ENCODE data around the gene GPR137.

GPR137 gene

GRCh38 chr11:64276653-64277431 lies 8.8 kb upstream of the GPR137 start:
- Histone ChIP-seq H3K4me1 (ENCODE audit: control insufficient read depth, insufficient read depth, low read length) (peaks cover 5% of the 10 kb centered on the region), H3K27me3 (ENCODE audit: control insufficient read depth in 1 of 2, insufficient read depth in 2 of 2, low read length in 2 of 2) (no peaks in the 10 kb centered on the region), H3K4me3 (ENCODE audit: low read length in 2 of 2) (no peak overlapping the region), H3K27ac (ENCODE audit: low read length) (no peak overlapping the region), H3K9me3 (ENCODE audit: control insufficient read depth in 2 of 2, low read length in 2 of 2) (no peaks in the 10 kb centered on the region), H3K9ac (ENCODE audit: low read length in 2 of 2) (no peak overlapping the region), H3K36me3 (ENCODE audit: control insufficient read depth in 2 of 2, insufficient read depth in 2 of 2, low read length in 2 of 2) (peaks cover 14 to 17% of the 10 kb centered on the region in 2 donors)

GRCh38 chr11:64278576-64279190 lies 7.0 kb upstream of the GPR137 start:
- Histone ChIP-seq H3K36me3 (ENCODE audit: control insufficient read depth in 2 of 2, insufficient read depth in 2 of 2, low read length in 2 of 2) (peaks cover 20 to 21% of the 10 kb centered on the region in 2 donors), H3K9me3 (ENCODE audit: control insufficient read depth in 2 of 2, low read length in 2 of 2) (no peaks in the 10 kb centered on the region), H3K4me3 (ENCODE audit: low read length in 2 of 2) (no peak overlapping the region), H3K9ac (ENCODE audit: low read length in 2 of 2) (no peak overlapping the region), H3K27ac (ENCODE audit: low read length) (no peak overlapping the region), H3K27me3 (ENCODE audit: control insufficient read depth in 1 of 2, insufficient read depth in 2 of 2, low read length in 2 of 2) (no peaks in the 10 kb centered on the region), H3K4me1 (ENCODE audit: control insufficient read depth, insufficient read depth, low read length) (peaks cover 14% of the 10 kb centered on the region)

GRCh38 chr11:64281957-64282770 lies 3.5 kb upstream of the GPR137 start:
- peak overlapping the region in 1 of 2 donors; percentile 29 for H3K9ac ChIP-seq (ENCODE audit: low read length in 2 of 2)
- peaks cover 9 to 15% of the 10 kb centered on the region in 2 donors for H3K36me3 ChIP-seq (ENCODE audit: control insufficient read depth in 2 of 2, insufficient read depth in 2 of 2, low read length in 2 of 2)
- no peak overlapping the region for H3K4me3 ChIP-seq (ENCODE audit: low read length in 2 of 2)
- H3K27me3 ChIP-seq (ENCODE audit: control insufficient read depth in 1 of 2, insufficient read depth in 2 of 2, low read length in 2 of 2): no peaks in the 10 kb centered on the region
- H3K4me1 ChIP-seq (ENCODE audit: control insufficient read depth, insufficient read depth, low read length): peaks cover 28% of the 10 kb centered on the region
- no peak overlapping the region for H3K27ac ChIP-seq (ENCODE audit: low read length)
- no peaks in the 10 kb centered on the region for H3K9me3 ChIP-seq (ENCODE audit: control insufficient read depth in 2 of 2, low read length in 2 of 2)

GRCh38 chr11:64283092-64283491 lies 2.6 kb upstream of the GPR137 start:
- Histone ChIP-seq H3K36me3 (ENCODE audit: control insufficient read depth in 2 of 2, insufficient read depth in 2 of 2, low read length in 2 of 2) (peaks cover 7 to 15% of the 10 kb centered on the region in 2 donors), H3K4me1 (ENCODE audit: control insufficient read depth, insufficient read depth, low read length) (peaks cover 28% of the 10 kb centered on the region), H3K9ac (ENCODE audit: low read length in 2 of 2) (peak overlapping the region; percentile 23 to 95)

GRCh38 chr11:64284048-64284961 lies 1.3 kb upstream of the GPR137 start, which contains the start of gene BAD:
Gene BAD, minus strand, starts transcription at chr11:64284665. Its CDS starts 297 bp downstream, at chr11:64284368.
- Histone ChIP-seq H3K9ac (ENCODE audit: low read length in 2 of 2) (peak within 1 kb of the TSS; percentile 95 to 98), H3K36me3 (ENCODE audit: control insufficient read depth in 2 of 2, insufficient read depth in 2 of 2, low read length in 2 of 2) (peaks cover 4 to 10% of the 10 kb centered on the region in 2 donors), H3K4me1 (ENCODE audit: control insufficient read depth, insufficient read depth, low read length) (peaks cover 28% of the 10 kb centered on the region), H3K9me3 (ENCODE audit: control insufficient read depth in 2 of 2, low read length in 2 of 2) (no peaks in the 10 kb centered on the region), H3K27ac (ENCODE audit: low read length) (peak within 1 kb of the TSS; percentile 96), H3K27me3 (ENCODE audit: control insufficient read depth in 1 of 2, insufficient read depth in 2 of 2, low read length in 2 of 2) (no peaks in the 10 kb centered on the region), H3K4me3 (ENCODE audit: low read length in 2 of 2) (peak within 1 kb of the TSS; percentile 93 to 96)

More at GRCh38 chr11:64283092-64283491, 2.6 kb upstream of the GPR137 start:
- Histone ChIP-seq H3K27me3 (ENCODE audit: control insufficient read depth in 1 of 2, insufficient read depth in 2 of 2, low read length in 2 of 2) (no peaks in the 10 kb centered on the region), H3K4me3 (ENCODE audit: low read length in 2 of 2) (peak overlapping the region in 1 of 2 donors; percentile 93), H3K9me3 (ENCODE audit: control insufficient read depth in 2 of 2, low read length in 2 of 2) (no peaks in the 10 kb centered on the region), H3K27ac (ENCODE audit: low read length) (peak overlapping the region; percentile 18)

- Histone ChIP-seq H3K27ac (ENCODE audit: low read length) (peak overlapping the region; percentile 31), H3K9ac (ENCODE audit: low read length in 2 of 2) (peak overlapping the region; percentile 72 to 77)
Measured at GRCh38 chr11:64285885-64286800, 495 bp downstream of the GPR137 start.

GRCh38 chr11:64286801-64287159 lies 1.1 kb downstream of the GPR137 start:
- Histone ChIP-seq H3K36me3 (ENCODE audit: control insufficient read depth in 2 of 2, insufficient read depth in 2 of 2, low read length in 2 of 2) (peaks cover 4 to 7% of the 10 kb centered on the region in 2 donors), H3K27me3 (ENCODE audit: control insufficient read depth in 1 of 2, insufficient read depth in 2 of 2, low read length in 2 of 2) (peaks cover 13 to 16% of the 10 kb centered on the region in 2 donors), H3K4me1 (ENCODE audit: control insufficient read depth, insufficient read depth, low read length) (peaks cover 35% of the 10 kb centered on the region), H3K4me3 (ENCODE audit: low read length in 2 of 2) (no peak overlapping the region), H3K9ac (ENCODE audit: low read length in 2 of 2) (no peak overlapping the region), H3K27ac (ENCODE audit: low read length) (no peak overlapping the region), H3K9me3 (ENCODE audit: control insufficient read depth in 2 of 2, low read length in 2 of 2) (no peaks in the 10 kb centered on the region)

More at GRCh38 chr11:64285885-64286800, 495 bp downstream of the GPR137 start:
- H3K36me3 ChIP-seq (ENCODE audit: control insufficient read depth in 2 of 2, insufficient read depth in 2 of 2, low read length in 2 of 2): peaks cover 4 to 10% of the 10 kb centered on the region in 2 donors
- H3K4me3 ChIP-seq (ENCODE audit: low read length in 2 of 2): peak overlapping the region; percentile 93 to 96
- H3K4me1 ChIP-seq (ENCODE audit: control insufficient read depth, insufficient read depth, low read length): peaks cover 29% of the 10 kb centered on the region
- H3K9me3 ChIP-seq (ENCODE audit: control insufficient read depth in 2 of 2, low read length in 2 of 2): no peaks in the 10 kb centered on the region
- peaks cover 10 to 12% of the 10 kb centered on the region in 2 donors for H3K27me3 ChIP-seq (ENCODE audit: control insufficient read depth in 1 of 2, insufficient read depth in 2 of 2, low read length in 2 of 2)

GRCh38 chr11:64287676-64288352 lies 2.2 kb downstream of the GPR137 start:
- H3K9me3 ChIP-seq (ENCODE audit: control insufficient read depth in 2 of 2, low read length in 2 of 2): no peaks in the 10 kb centered on the region
- H3K27me3 ChIP-seq (ENCODE audit: control insufficient read depth in 1 of 2, insufficient read depth in 2 of 2, low read length in 2 of 2): peaks cover 17 to 27% of the 10 kb centered on the region in 2 donors
- no peak overlapping the region for H3K9ac ChIP-seq (ENCODE audit: low read length in 2 of 2)
- H3K4me1 ChIP-seq (ENCODE audit: control insufficient read depth, insufficient read depth, low read length): peaks cover 37% of the 10 kb centered on the region
- H3K36me3 ChIP-seq (ENCODE audit: control insufficient read depth in 2 of 2, insufficient read depth in 2 of 2, low read length in 2 of 2): peaks cover 2 to 4% of the 10 kb centered on the region in 2 donors
- no peak overlapping the region for H3K27ac ChIP-seq (ENCODE audit: low read length)
- no peak overlapping the region for H3K4me3 ChIP-seq (ENCODE audit: low read length in 2 of 2)

GRCh38 chr11:64288353-64288750 lies 2.7 kb downstream of the GPR137 start:
- Histone ChIP-seq H3K9me3 (ENCODE audit: control insufficient read depth in 2 of 2, low read length in 2 of 2) (no peaks in the 10 kb centered on the region), H3K4me1 (ENCODE audit: control insufficient read depth, insufficient read depth, low read length) (peaks cover 32% of the 10 kb centered on the region), H3K27me3 (ENCODE audit: control insufficient read depth in 1 of 2, insufficient read depth in 2 of 2, low read length in 2 of 2) (peaks cover 21 to 32% of the 10 kb centered on the region in 2 donors), H3K4me3 (ENCODE audit: low read length in 2 of 2) (no peak overlapping the region), H3K36me3 (ENCODE audit: control insufficient read depth in 2 of 2, insufficient read depth in 2 of 2, low read length in 2 of 2) (no peaks in the 10 kb centered on the region), H3K27ac (ENCODE audit: low read length) (no peak overlapping the region), H3K9ac (ENCODE audit: low read length in 2 of 2) (no peak overlapping the region)

All from stomach smooth muscle (tissue), 2 donors.